GM19023 (cell line): ENCODE results near the gene C10orf71.

Experiments used
- ATAC-seq: cut with Tn5 transposase; IDR thresholded peaks from one replicate; pipeline ENCODE4 v1.9.1; 2021; ENCODE audit warnings: mild to moderate bottlenecking, moderate library complexity; ENCODE audit not compliant: unreplicated experiment

Gene C10orf71

GRCh38 chr10:49313501-49314070 lies 14.6 kb downstream of the C10orf71 start:
- ATAC-seq = no peak

DNA sequence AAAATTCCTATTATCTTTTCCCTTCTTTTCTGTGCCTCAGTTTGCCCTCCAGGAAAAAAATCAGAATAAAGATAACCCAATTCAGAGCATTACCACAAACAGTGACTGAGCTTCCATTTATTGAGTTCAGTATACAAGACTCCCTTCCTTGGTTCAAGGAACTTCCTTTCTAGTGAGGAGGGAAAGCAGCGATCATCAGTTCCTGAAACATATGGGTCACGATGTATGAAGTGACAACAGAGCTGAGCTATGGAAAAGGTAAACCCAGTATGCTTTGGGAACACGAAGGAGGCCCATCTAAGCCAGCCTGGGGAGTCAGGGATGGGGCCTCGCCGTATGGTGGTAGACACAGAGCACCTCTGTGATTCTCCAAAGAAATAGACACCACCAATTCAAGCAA lies 15.8 kb downstream of the C10orf71 start:
- no peak for ATAC-seq

GRCh38 chr10:49318028-49318427 lies 19.1 kb downstream of the C10orf71 start:
- ATAC-seq = no peak

- ATAC-seq = no peak
Measured at GRCh38 chr10:49318755-49319154, 19.8 kb downstream of the C10orf71 start.

- ATAC-seq = no peak
Measured at GRCh38 chr10:49319206-49319605, 20.2 kb downstream of the C10orf71 start.

- no peak for ATAC-seq
Measured at GRCh38 chr10:49320191-49320590, 21.2 kb downstream of the C10orf71 start.

DNA sequence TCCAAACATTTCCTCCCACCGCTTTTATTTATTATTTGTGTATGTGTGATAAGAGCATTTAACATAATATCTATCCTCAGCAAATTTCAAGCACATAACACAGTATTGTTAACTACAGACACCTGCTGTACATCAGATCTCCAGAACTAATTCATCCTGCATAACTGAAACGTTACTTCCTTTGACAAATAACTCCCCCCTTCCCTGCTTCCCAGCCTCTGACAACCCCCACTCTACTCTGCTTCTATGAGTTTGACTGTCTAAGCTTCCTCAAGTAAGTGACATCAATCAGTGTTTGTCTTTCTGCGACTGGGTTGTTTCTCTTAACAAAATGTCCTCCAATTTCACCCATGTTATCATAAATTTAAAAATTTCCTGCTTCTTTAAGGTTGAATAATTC lies 22.1 kb downstream of the C10orf71 start:
- ATAC-seq = no peak

DNA sequence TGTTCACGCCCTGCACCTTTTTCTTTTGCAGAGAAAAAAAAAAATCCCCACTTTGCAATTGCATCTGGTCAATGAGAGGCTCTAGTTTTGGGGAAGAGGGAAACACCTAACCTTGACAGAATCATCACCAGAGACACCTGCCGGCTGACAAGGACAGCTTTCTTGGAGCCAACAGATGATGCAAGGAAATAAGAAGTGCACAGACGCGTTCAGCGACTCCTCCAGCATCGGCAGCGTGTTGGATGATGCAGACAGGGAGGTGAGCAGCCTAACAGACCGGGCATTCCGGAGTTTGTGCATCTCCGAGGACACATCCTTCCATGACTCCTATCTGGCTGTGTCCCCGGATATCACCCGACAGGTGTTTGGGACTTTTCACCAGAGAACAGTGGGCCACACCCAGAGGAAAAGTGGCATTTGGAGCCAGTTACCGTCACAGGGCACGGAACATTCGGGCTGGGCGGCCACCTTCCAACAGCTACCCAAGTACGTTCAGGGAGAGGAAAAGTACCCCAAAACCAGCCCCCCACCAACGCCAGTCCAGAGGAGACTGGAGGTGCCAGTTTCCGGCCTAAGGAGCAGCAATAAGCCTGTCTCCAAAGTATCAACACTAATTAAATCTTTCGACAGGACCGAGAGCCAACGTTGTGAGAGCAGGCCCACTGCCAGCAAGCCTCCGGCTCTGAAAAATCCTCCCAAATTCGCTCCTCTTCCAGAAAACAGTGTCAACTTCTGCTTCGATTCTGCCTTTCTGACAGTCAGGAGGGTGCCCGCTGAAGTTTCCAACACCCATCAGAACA lies 23.6 kb downstream of the C10orf71 start:
- ATAC-seq = no peak

GRCh38 chr10:49323171-49323895 lies 24.4 kb downstream of the C10orf71 start:
- no peak for ATAC-seq

GRCh38 chr10:49323896-49324270 lies 24.9 kb downstream of the C10orf71 start:
- no peak for ATAC-seq

DNA sequence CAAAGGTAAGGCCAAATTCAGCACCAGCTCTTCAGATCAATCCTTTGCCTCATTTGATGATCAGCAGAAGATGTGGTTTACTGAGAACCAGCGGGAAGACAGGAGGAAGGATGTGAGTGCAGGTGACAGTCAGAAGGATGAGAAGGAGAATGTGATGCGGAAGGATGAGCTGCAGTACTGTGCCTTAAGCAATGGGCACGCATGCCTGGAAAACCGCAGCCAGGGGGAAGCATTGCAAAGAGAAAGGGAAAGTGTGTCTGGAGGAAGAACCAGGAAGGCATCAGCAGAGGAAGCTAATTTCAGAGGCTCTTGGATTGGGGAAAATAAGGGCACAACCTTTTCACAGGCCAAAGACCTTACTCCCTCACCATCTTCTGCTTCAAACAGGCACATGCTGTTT lies 25.7 kb downstream of the C10orf71 start:
- ATAC-seq = no peak

DNA sequence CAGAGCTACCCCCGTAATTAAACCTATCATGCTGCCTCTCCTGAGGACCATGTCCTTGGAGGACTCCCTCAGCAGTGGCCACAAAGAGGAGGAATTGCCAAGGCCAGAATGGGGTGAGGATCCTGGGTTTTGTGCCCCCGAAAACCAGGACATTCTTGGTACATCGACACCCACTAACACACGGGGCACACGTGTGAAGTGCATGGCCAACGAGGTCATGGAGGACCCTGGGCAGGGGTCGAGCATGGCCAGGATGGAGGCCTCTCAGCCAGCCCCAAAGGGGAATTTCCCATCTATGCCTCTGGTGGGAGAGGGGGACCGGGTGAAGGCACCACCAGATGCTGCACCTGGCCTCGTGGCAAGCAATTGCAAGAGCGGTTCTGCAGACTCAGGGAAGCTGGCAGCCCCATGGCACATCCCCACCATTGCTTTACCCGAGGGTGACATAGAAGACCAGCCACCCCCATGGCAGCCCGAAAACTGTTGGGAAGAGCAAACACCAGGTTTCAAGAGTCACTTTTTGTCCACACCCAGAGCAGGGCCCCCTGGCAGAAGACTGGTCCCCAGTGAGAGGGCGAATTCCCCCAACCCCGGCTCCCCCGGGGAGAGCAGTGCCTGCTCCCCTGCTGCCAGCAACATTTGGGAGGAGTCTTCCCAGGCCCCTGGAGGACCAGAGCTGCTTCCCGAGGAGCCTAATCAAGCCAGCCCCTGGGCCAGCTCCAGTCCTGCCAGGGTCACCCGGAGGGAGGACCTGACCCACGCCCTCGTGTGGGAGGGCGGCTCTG lies 26.4 kb downstream of the C10orf71 start:
- ATAC-seq = no peak

DNA sequence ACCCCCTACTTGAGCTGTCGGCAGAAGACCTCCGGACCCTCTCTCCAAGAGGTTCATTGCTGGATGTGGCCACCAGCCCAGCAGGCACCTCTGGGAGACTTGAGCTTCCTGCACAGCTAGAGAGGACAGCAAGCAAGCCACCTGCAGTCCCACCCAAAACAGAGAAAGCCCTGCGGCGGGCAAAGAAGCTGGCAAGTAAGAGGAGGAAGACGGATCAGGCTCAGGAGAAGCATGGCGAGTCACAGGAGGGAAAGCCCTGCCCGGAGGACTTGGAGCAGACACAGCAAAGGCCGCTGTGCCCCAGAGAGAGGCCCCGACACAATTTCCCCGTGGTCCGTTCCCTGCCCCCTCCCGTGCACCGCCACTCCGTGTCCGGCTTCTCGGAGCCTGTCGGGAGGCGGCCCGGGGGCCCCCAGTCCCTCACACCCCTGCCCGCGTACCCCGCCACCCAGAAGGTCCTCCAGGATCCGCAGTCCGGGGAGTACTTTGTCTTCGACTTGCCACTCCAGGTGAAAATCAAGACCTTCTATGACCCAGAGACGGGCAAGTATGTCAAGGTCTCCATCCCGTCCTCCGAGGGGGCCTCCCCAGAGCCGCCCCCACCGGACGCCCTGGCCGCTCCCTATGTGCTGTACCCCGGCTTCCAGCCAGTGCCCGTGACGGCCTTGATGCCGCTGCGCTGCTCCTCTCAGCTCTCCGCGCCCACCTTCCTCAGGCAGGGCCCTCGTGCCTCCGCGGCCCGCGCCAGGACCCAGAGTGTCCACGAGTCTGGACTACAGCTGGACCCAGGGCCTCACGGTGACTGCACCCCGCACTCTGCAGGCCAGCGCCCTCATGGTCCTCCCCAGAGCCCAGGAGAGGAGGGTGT lies 27.2 kb downstream of the C10orf71 start:
- ATAC-seq = no peak

DNA sequence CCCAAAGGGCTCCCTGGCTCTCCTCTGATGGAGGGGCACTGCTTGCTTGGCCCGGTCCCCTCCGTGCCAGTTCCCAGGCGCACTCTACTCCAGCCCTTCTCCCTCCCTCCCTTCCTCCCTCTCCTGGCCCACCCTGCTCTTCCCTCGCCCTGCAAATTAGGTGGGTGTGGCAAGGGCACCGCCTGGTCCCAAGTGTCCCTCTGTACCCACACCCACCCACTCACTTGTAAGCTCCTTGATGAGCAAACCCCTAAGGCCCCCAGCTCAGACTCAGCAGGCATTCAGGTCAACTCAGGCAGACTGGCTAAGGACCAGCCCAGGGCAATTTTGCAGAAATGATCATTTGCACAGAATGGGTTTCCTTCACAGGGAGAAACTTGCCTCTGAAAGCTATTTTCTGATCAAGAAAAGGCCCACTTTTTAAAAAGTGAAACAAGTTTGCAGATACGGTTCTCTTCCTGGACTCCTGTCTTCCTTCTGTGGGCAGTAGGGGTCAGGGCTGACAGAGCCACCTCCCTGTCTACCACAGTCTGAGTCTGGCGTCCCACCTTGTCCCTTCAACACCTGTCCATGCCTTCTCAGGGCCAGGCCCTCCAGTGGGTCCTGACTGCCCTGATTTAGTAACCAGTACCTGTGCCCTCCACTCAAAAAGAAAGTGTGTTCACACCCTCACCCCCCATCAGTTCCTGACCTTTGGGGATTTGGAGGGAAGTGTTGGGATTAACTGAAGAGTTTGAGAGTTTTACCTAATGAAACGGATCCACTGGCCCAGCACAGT lies 28.3 kb downstream of the C10orf71 start:
- ATAC-seq = no peak

- ATAC-seq = no peak
Measured at GRCh38 chr10:49328401-49329145, 29.6 kb downstream of the C10orf71 start.

GRCh38 chr10:49329146-49329505 lies 30.2 kb downstream of the C10orf71 start:
- ATAC-seq = no peak

DNA sequence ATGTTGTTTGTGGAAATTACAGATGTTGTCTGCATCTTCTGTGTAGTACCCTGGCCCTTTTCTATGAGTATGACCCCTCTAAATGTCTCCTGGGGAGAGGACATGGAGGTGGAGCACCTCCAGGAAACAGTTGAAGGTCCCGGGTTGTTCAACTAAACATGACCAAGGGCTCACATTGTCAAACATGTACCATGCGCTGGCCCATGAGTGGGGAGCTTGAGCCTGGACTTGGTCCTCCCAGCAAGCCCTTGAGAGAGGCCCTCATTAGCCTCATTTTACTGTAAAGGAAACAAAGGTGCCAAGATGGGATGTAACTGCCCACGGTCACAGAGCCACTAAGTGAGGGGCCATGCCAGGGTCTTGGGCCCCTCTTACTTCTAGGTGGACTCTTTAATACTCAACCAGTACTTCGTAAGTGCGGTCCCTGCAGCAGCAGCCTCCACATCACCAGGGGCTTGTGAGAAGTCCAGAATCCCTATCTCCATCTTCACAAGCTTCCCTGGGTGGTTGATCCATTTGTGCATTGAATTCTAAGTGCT lies 31.2 kb downstream of the C10orf71 start:
- no peak for ATAC-seq

GRCh38 chr10:49331431-49331830 lies 32.5 kb downstream of the C10orf71 start:
- ATAC-seq = no peak

DNA sequence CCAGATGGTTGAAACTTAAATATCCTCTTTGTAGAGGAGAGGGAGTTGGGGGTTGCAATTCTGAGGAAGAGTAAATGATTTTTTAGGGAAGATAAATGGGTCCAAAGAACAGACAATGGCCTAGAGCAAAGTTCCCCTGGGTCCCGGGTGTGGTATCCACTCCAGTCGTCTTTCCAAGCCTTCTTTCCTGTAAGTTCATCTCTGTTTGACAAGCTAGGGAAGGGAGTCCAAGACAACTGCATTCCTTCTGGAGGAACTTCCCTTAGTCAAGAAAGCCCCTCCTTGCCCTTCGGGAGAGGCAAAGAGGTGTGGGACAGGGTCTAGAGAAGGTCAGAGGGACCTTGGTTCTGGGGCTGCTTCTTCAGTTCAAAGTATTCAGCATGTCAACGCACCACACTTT lies 33.4 kb downstream of the C10orf71 start:
- ATAC-seq = no peak
